ENCODE data around the gene IFI27L1.

The IFI27L1 gene

DNA sequence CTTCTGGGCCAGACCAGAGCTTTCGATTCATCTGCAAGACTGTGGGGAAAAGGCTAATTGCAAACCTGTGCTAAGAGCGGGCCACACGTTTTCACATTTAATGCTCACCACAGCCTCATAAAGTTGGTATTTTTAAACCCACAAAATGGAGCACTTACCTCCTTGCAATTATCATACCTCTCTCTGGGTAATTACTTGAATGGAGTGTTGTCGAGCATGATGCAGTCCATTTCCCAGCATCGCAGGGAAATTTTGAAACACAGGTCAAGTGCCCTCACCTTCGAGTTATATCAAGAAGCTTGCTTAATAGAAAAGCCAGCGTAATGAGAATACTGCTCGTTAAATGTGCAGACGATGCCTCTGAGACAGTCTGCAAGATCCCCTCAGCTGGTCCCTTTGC, 57.1 kb downstream of the IFI27L1 start:
- no peak overlapping the region for H3K4me3 ChIP-seq (ENCODE audit: severe bottlenecking)
- H3K9me3 ChIP-seq (ENCODE audit: severe bottlenecking) = no peaks in the 10 kb centered on the region
- no peak for ATAC-seq (ENCODE audit: low read depth)
- no peaks in the 10 kb centered on the region for H3K4me1 ChIP-seq (ENCODE audit: insufficient read depth, poor library complexity, severe bottlenecking)
- DNase-seq (ENCODE audit: low spot score) = no peak
- no peaks in the 10 kb centered on the region for H3K36me3 ChIP-seq (ENCODE audit: low read depth)
- no peak overlapping the region for H3K27ac ChIP-seq (ENCODE audit: poor library complexity, severe bottlenecking)
- no peaks in the 10 kb centered on the region for H3K27me3 ChIP-seq (ENCODE audit: insufficient read depth, poor library complexity, severe bottlenecking)
- TF ChIP-seq, protein P1, sequence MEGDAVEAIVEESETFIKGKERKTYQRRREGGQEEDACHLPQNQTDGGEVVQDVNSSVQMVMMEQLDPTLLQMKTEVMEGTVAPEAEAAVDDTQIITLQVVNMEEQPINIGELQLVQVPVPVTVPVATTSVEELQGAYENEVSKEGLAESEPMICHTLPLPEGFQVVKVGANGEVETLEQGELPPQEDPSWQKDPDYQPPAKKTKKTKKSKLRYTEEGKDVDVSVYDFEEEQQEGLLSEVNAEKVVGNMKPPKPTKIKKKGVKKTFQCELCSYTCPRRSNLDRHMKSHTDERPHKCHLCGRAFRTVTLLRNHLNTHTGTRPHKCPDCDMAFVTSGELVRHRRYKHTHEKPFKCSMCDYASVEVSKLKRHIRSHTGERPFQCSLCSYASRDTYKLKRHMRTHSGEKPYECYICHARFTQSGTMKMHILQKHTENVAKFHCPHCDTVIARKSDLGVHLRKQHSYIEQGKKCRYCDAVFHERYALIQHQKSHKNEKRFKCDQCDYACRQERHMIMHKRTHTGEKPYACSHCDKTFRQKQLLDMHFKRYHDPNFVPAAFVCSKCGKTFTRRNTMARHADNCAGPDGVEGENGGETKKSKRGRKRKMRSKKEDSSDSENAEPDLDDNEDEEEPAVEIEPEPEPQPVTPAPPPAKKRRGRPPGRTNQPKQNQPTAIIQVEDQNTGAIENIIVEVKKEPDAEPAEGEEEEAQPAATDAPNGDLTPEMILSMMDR (IDR thresholded peaks at IDR 0.05; ENCODE audit: poor library complexity, severe bottlenecking) = no peak

GRCh38 chr14:94139006-94139405, 57.9 kb downstream of the IFI27L1 start:
- no peak for ATAC-seq (ENCODE audit: low read depth)
- no peaks in the 10 kb centered on the region for H3K4me1 ChIP-seq (ENCODE audit: insufficient read depth, poor library complexity, severe bottlenecking)
- TF ChIP-seq, protein P1 (IDR thresholded peaks at IDR 0.05; ENCODE audit: poor library complexity, severe bottlenecking) = no peak
- no peak overlapping the region for H3K4me3 ChIP-seq (ENCODE audit: severe bottlenecking)
- no peaks in the 10 kb centered on the region for H3K27me3 ChIP-seq (ENCODE audit: insufficient read depth, poor library complexity, severe bottlenecking)
- H3K27ac ChIP-seq (ENCODE audit: poor library complexity, severe bottlenecking) = no peak overlapping the region
- no peak for DNase-seq (ENCODE audit: low spot score)
- H3K36me3 ChIP-seq (ENCODE audit: low read depth) = no peaks in the 10 kb centered on the region
- no peaks in the 10 kb centered on the region for H3K9me3 ChIP-seq (ENCODE audit: severe bottlenecking)

DNA sequence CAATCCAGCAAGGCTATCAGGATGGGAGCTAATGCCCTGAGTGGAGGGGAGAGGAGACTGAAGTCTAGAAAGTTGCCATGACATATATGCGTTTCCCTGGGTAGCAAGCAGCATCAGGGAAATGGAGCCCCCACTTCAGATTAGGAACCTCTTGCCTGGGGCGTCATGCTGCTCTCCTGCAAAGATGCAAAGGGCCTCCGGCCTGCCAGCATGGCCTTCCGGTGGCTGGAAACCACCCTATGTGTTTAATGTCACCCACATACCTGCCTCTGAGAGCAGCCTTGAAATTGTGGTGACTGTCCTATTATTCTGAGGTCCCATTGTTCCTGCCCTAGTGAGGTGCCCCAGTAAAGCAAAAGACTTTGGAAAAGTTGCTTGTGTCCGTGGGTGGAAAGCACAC, 58.3 kb downstream of the IFI27L1 start:
- Histone ChIP-seq H3K27me3 (ENCODE audit: insufficient read depth, poor library complexity, severe bottlenecking) (no peaks in the 10 kb centered on the region), H3K9me3 (ENCODE audit: severe bottlenecking) (no peaks in the 10 kb centered on the region), H3K27ac (ENCODE audit: poor library complexity, severe bottlenecking) (no peak overlapping the region), H3K4me3 (ENCODE audit: severe bottlenecking) (no peak overlapping the region), H3K36me3 (ENCODE audit: low read depth) (no peaks in the 10 kb centered on the region), H3K4me1 (ENCODE audit: insufficient read depth, poor library complexity, severe bottlenecking) (no peaks in the 10 kb centered on the region)
- DNase-seq (ENCODE audit: low spot score) (no peak), ATAC-seq (ENCODE audit: low read depth) (no peak)
- TF ChIP-seq, protein P1 (IDR thresholded peaks at IDR 0.05; ENCODE audit: poor library complexity, severe bottlenecking) = no peak

DNA sequence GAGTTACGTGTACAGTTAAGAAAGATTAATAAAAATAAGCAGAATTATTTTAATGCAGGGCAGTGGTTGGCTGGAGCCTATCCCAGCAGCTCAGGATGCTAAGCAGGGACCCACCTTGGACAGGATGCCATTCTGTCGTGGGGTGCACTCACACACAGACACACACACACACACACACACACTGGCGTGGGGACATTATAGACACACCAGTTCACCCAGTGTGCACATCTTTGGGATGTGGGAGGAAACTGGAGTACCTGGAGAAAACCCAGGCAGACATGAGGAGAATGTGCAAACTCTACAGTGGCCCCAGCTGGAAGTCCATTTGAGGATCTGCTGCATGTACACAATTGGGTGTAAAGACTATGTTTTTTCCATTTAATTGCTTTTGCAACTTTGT, 61.1 kb downstream of the IFI27L1 start:
- DNase-seq (ENCODE audit: low spot score) (no peak), ATAC-seq (ENCODE audit: low read depth) (no peak)
- Histone ChIP-seq H3K4me3 (ENCODE audit: severe bottlenecking) (no peak overlapping the region), H3K36me3 (ENCODE audit: low read depth) (no peaks in the 10 kb centered on the region), H3K4me1 (ENCODE audit: insufficient read depth, poor library complexity, severe bottlenecking) (peaks cover 7% of the 10 kb centered on the region), H3K27me3 (ENCODE audit: insufficient read depth, poor library complexity, severe bottlenecking) (no peaks in the 10 kb centered on the region), H3K27ac (ENCODE audit: poor library complexity, severe bottlenecking) (no peak overlapping the region), H3K9me3 (ENCODE audit: severe bottlenecking) (no peaks in the 10 kb centered on the region)
- TF ChIP-seq, protein P1 (IDR thresholded peaks at IDR 0.05; ENCODE audit: poor library complexity, severe bottlenecking) = no peak

- ATAC-seq (ENCODE audit: low read depth) (no peak), DNase-seq (ENCODE audit: low spot score) (no peak)
- TF ChIP-seq, protein P1 (IDR thresholded peaks at IDR 0.05; ENCODE audit: poor library complexity, severe bottlenecking) = no peak
- Histone ChIP-seq H3K4me3 (ENCODE audit: severe bottlenecking) (no peak overlapping the region), H3K4me1 (ENCODE audit: insufficient read depth, poor library complexity, severe bottlenecking) (peaks cover 7% of the 10 kb centered on the region), H3K36me3 (ENCODE audit: low read depth) (no peaks in the 10 kb centered on the region), H3K9me3 (ENCODE audit: severe bottlenecking) (no peaks in the 10 kb centered on the region), H3K27me3 (ENCODE audit: insufficient read depth, poor library complexity, severe bottlenecking) (no peaks in the 10 kb centered on the region), H3K27ac (ENCODE audit: poor library complexity, severe bottlenecking) (no peak overlapping the region)
Measured at GRCh38 chr14:94142836-94143235, 61.7 kb downstream of the IFI27L1 start.
